GM12878 (cell line): ENCODE data around the gene FAM76B. TPM values are rescaled to one million over a fixed set of nuclear protein-coding genes. Genes with fewer than 3 reads are reported as not detected.

ENCODE experiments used
- ATF7 ChIP-seq: fragments of 450-650 bp; IDR thresholded peaks from 2 replicates; pipeline ENCODE4 v1.6.1; 2016; ENCODE audit warnings: low read depth, mild to moderate bottlenecking
- BRCA1 ChIP-seq: IDR thresholded peaks from 2 replicates; pipeline ENCODE4 v1.6.1; 2011; ENCODE audit warnings: low read depth, low read length, improper control_type of control experiment
- CREB1 ChIP-seq: IDR thresholded peaks from 2 replicates; pipeline ENCODE4 v1.6.1; 2012; ENCODE audit warnings: low read depth, mild to moderate bottlenecking, inconsistent platforms
- CREM ChIP-seq: IDR thresholded peaks from 2 replicates; pipeline ENCODE4 v1.6.1; 2014; ENCODE audit warnings: antibody characterized with exemption, low read depth
- DPF2 ChIP-seq: fragments of 450-650 bp; IDR thresholded peaks from 2 replicates; pipeline ENCODE4 v1.6.1; 2017; ENCODE audit warnings: mild to moderate bottlenecking
- ETV6 ChIP-seq, 2 experiments: fragments of 450-650 bp in 1 of 2; IDR thresholded peaks in 1 of 2; conservative IDR thresholded peaks in 1 of 2; 2 replicates each; pipeline ENCODE4 v1.6.1; 2014; ENCODE audit warnings: antibody characterized with exemption in 1 of 2, borderline replicate concordance in 1 of 2, low read depth in 1 of 2, mild to moderate bottlenecking in 1 of 2, moderate library complexity in 1 of 2
- EZH2 ChIP-seq: IDR thresholded peaks from 2 replicates; pipeline ENCODE4 v1.6.1; 2012; ENCODE audit warnings: low read depth, mild to moderate bottlenecking, control low read depth, inconsistent platforms, low read length, borderline replicate concordance; ENCODE audit not compliant: control insufficient read depth
- FOS ChIP-seq: IDR thresholded peaks from 3 replicates; pipeline ENCODE4 v1.6.1; 2011; ENCODE audit warnings: borderline replicate concordance; ENCODE audit not compliant: insufficient read length; ENCODE audit errors: extremely low read depth
- HDAC2 ChIP-seq: fragments of 200-600 bp; sonication (generic); IDR thresholded peaks from 2 replicates; pipeline ENCODE4 v1.6.1; 2017
- IKZF1 ChIP-seq: fragments of 450-650 bp; conservative IDR thresholded peaks from 2 replicates; pipeline ENCODE4 v1.6.1; 2017; ENCODE audit warnings: antibody characterized with exemption, mild to moderate bottlenecking
- IKZF2 ChIP-seq, 2 experiments: fragments of 450-650 bp; IDR thresholded peaks; 2 replicates each; pipeline ENCODE4 v1.6.1; 2017; ENCODE audit warnings: mild to moderate bottlenecking in 2 of 2, moderate library complexity in 2 of 2
- IRF4 ChIP-seq: IDR thresholded peaks from 2 replicates; pipeline ENCODE4 v1.6.1; 2011; ENCODE audit warnings: low read depth, low read length
- MTA2 ChIP-seq: fragments of 450-650 bp; IDR thresholded peaks from 2 replicates; pipeline ENCODE4 v1.6.1; 2016; ENCODE audit warnings: low read depth, mild to moderate bottlenecking, moderate library complexity
- NFIC ChIP-seq: IDR thresholded peaks from 2 replicates; pipeline ENCODE4 v1.6.1; 2012; ENCODE audit warnings: low read depth, mild to moderate bottlenecking, inconsistent platforms, low read length, moderate library complexity
- NFXL1 ChIP-seq: fragments of 450-650 bp; IDR thresholded peaks from 2 replicates; pipeline ENCODE4 v1.6.1; 2017; ENCODE audit warnings: antibody characterized with exemption, mild to moderate bottlenecking, borderline replicate concordance
- NRF1 ChIP-seq: conservative IDR thresholded peaks from 2 replicates; pipeline ENCODE4 v1.6.1; 2011; ENCODE audit warnings: mild to moderate bottlenecking, low read depth, low read length, improper control_type of control experiment
- POU2F2 ChIP-seq: IDR thresholded peaks from 3 replicates; pipeline ENCODE4 v1.6.1; 2011; ENCODE audit warnings: low read depth, mild to moderate bottlenecking, low read length, borderline replicate concordance
- SREBF2 ChIP-seq: IDR thresholded peaks from 2 replicates; pipeline ENCODE4 v1.6.1; 2012; ENCODE audit warnings: mild to moderate bottlenecking, low read length
- SUPT20H ChIP-seq: IDR thresholded peaks from 2 replicates; pipeline ENCODE4 v1.6.1; 2011; ENCODE audit warnings: low read depth, mild to moderate bottlenecking, low read length, moderate library complexity, borderline replicate concordance; ENCODE audit not compliant: control insufficient read depth
- WRNIP1 ChIP-seq: IDR thresholded peaks from 2 replicates; pipeline ENCODE4 v1.6.1; 2011; ENCODE audit warnings: low read depth, low read length, improper control_type of control experiment, borderline replicate concordance
- YY1 ChIP-seq: IDR thresholded peaks from 2 replicates; pipeline ENCODE4 v1.6.1; 2011; ENCODE audit warnings: low read depth, mild to moderate bottlenecking, low read length
- polyA plus RNA-seq, 11 experiments: library from polyadenylated mRNA; depleted of rRNA in 4 of 11; unstranded in 6 of 11; stranded (reverse) in 5 of 11; fragments of >200 nt; fragmentation: Nextera tagmentation in 4 of 11; fragmentation: Illumina TruSeq in 1 of 11; extraction: Ambion mirVana in 4 of 11; extraction: Trizol in 1 of 11; gene quantifications; 1 replicate in 1 of 11; 2 replicates in 10 of 11; pipeline versions ENCODE4 v1.2.1 to v1.2.3, GENCODE V29; 2011 to 2016; ENCODE audit warnings: inconsistent platforms in 2 of 11, missing spikeins in 2 of 11, low read depth in 1 of 11
- total RNA-seq, 4 experiments: library from RNA; depleted of rRNA in 3 of 4; stranded (reverse); fragments of >200 nt in 3 of 4; fragmentation: Illumina TruSeq in 1 of 4; extraction: Trizol in 1 of 4; gene quantifications; 2 replicates each; pipeline versions ENCODE4 v1.2.1 to v1.2.3, GENCODE V29; 2013 to 2021
- TF ChIP-seq, protein P1 (sequence below): fragments of 450-650 bp; IDR thresholded peaks from 2 replicates; pipeline ENCODE4 v1.6.1; 2016; ENCODE audit warnings: mild to moderate bottlenecking
- TF ChIP-seq, protein P2 (sequence below): IDR thresholded peaks from 2 replicates; pipeline ENCODE4 v1.6.1; 2011; ENCODE audit warnings: borderline replicate concordance, low read depth, mild to moderate bottlenecking, moderate library complexity, low read length; ENCODE audit not compliant: insufficient read depth, poor library complexity, severe bottlenecking
- TF ChIP-seq, protein P3 (sequence below): IDR thresholded peaks from 2 replicates; pipeline ENCODE4 v1.6.1; 2012; ENCODE audit warnings: low read depth, low read length, improper control_type of control experiment
- TF ChIP-seq, protein P4 (sequence below): fragments of 150-350 bp; IDR thresholded peaks from 2 replicates; pipeline ENCODE4 v1.6.1; 2016; ENCODE audit warnings: low read depth, low read length
- TF ChIP-seq, protein P5 (sequence below): IDR thresholded peaks from 2 replicates; pipeline ENCODE4 v1.6.1; 2012; ENCODE audit warnings: low read depth, low read length, improper control_type of control experiment

Gene FAM76B
- total and polyA plus RNA-seq, 10 of the 15 experiments (the other 5 are each of a cell fraction or from before 2014, with no cell fraction given): 13.5 to 56.8 (median 28.4) TPM

DNA sequence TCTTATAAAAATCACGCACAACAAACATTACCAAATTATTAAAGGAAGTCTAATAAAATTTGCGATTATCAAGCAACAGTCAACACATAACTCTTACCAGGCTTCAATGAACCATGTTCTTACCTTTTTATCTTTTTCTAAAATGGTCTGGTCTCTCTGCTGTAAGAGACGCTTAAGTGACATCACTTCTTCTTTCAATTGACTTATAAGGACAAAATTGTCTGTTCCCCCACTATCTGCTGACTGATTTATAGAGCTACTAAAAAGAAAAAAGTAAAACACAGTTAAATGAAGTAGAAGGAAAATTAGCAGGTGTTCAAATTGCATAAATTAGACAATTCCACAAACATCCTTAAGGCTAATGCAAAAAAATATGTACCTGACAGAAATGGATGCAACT is 10.9 kb downstream of the FAM76B start (continued):
- TF ChIP-seq, protein P1, sequence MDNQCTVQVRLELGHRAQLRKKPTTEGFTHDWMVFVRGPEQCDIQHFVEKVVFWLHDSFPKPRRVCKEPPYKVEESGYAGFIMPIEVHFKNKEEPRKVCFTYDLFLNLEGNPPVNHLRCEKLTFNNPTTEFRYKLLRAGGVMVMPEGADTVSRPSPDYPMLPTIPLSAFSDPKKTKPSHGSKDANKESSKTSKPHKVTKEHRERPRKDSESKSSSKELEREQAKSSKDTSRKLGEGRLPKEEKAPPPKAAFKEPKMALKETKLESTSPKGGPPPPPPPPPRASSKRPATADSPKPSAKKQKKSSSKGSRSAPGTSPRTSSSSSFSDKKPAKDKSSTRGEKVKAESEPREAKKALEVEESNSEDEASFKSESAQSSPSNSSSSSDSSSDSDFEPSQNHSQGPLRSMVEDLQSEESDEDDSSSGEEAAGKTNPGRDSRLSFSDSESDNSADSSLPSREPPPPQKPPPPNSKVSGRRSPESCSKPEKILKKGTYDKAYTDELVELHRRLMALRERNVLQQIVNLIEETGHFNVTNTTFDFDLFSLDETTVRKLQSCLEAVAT: no peak
- TF ChIP-seq SREBF2: no peak
- peak; percentile 66 for TF ChIP-seq MTA2
- peak; percentile 59 for TF ChIP-seq NFIC
- no peak for TF ChIP-seq BRCA1
- no peak for TF ChIP-seq IKZF1
- TF ChIP-seq WRNIP1: no peak
- TF ChIP-seq, protein P2, sequence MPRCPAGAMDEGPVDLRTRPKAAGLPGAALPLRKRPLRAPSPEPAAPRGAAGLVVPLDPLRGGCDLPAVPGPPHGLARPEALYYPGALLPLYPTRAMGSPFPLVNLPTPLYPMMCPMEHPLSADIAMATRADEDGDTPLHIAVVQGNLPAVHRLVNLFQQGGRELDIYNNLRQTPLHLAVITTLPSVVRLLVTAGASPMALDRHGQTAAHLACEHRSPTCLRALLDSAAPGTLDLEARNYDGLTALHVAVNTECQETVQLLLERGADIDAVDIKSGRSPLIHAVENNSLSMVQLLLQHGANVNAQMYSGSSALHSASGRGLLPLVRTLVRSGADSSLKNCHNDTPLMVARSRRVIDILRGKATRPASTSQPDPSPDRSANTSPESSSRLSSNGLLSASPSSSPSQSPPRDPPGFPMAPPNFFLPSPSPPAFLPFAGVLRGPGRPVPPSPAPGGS: no peak
- peak; percentile 73 for TF ChIP-seq ATF7
- TF ChIP-seq, protein P3, sequence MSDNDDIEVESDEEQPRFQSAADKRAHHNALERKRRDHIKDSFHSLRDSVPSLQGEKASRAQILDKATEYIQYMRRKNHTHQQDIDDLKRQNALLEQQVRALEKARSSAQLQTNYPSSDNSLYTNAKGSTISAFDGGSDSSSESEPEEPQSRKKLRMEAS: no peak
- TF ChIP-seq CREM: peak; percentile 70; the same call in 1 of the 2 replicates
- TF ChIP-seq DPF2: no peak
- TF ChIP-seq YY1: no peak
- TF ChIP-seq EZH2: no peak
- TF ChIP-seq IKZF2 (IDR thresholded peaks at IDR 0.05): no peak
- TF ChIP-seq NRF1: no peak
- TF ChIP-seq POU2F2: no peak
- peak; percentile 81 for TF ChIP-seq CREB1
- no peak for TF ChIP-seq SUPT20H
- TF ChIP-seq NFXL1: no peak
- no peak for TF ChIP-seq HDAC2
- 0 out of 2 replicates have a peak, but pooled peaks have one; percentile 24 for TF ChIP-seq IRF4
- no peak for TF ChIP-seq ETV6 (conservative IDR thresholded peaks at IDR 0.05 in 1 of 2, IDR thresholded peaks at IDR 0.05 in 1 of 2; ENCODE audit: borderline replicate concordance in 1 of 2, low read depth in 1 of 2)
- TF ChIP-seq, protein P4, sequence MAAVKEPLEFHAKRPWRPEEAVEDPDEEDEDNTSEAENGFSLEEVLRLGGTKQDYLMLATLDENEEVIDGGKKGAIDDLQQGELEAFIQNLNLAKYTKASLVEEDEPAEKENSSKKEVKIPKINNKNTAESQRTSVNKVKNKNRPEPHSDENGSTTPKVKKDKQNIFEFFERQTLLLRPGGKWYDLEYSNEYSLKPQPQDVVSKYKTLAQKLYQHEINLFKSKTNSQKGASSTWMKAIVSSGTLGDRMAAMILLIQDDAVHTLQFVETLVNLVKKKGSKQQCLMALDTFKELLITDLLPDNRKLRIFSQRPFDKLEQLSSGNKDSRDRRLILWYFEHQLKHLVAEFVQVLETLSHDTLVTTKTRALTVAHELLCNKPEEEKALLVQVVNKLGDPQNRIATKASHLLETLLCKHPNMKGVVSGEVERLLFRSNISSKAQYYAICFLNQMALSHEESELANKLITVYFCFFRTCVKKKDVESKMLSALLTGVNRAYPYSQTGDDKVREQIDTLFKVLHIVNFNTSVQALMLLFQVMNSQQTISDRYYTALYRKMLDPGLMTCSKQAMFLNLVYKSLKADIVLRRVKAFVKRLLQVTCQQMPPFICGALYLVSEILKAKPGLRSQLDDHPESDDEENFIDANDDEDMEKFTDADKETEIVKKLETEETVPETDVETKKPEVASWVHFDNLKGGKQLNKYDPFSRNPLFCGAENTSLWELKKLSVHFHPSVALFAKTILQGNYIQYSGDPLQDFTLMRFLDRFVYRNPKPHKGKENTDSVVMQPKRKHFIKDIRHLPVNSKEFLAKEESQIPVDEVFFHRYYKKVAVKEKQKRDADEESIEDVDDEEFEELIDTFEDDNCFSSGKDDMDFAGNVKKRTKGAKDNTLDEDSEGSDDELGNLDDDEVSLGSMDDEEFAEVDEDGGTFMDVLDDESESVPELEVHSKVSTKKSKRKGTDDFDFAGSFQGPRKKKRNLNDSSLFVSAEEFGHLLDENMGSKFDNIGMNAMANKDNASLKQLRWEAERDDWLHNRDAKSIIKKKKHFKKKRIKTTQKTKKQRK: no peak
- no peak for TF ChIP-seq FOS
- TF ChIP-seq, protein P5, sequence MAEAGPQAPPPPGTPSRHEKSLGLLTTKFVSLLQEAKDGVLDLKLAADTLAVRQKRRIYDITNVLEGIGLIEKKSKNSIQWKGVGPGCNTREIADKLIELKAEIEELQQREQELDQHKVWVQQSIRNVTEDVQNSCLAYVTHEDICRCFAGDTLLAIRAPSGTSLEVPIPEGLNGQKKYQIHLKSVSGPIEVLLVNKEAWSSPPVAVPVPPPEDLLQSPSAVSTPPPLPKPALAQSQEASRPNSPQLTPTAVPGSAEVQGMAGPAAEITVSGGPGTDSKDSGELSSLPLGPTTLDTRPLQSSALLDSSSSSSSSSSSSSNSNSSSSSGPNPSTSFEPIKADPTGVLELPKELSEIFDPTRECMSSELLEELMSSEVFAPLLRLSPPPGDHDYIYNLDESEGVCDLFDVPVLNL: no peak
